ENCODE results near the gene PIGN. TPM values are rescaled to one million over a fixed set of nuclear protein-coding genes. Genes with fewer than 3 reads are reported as not detected.

Gene PIGN
- total RNA-seq, 1 experiment from 2014 or later = 22.8 TPM

- no peak overlapping the region for H3K4me3 Mint-ChIP-seq (ENCODE audit: unreplicated experiment)
- Histone ChIP-seq H3K4me3 (ENCODE audit: low read depth, low read length) (no peak overlapping the region), H3K4me1 (peaks cover 10% of the 10 kb centered on the region), H3K9me3 (no peaks in the 10 kb centered on the region), H3K27me3 (replicated peaks; ENCODE audit: control insufficient read depth, insufficient read depth, low read length) (no peaks in the 10 kb centered on the region), H3K36me3 (ENCODE audit: control insufficient read depth, insufficient read depth, low read length) (no peaks in the 10 kb centered on the region)
- intact Hi-C loops (cut with micrococcal nuclease; ENCODE audit: unreplicated experiment) = loop anchor here (2.0 kb wide), 1 partner anchor 14 kb away; the partner anchor contains the start of genes PIGN and RELCH
- no peaks in the 10 kb centered on the region for H3K9me3 Mint-ChIP-seq (ENCODE audit: unreplicated experiment)
- H3K27ac Mint-ChIP-seq (ENCODE audit: unreplicated experiment) = no peak overlapping the region
- no peak for TF ChIP-seq CTCF (IDR thresholded peaks at IDR 0.05; ENCODE audit: insufficient read depth in 1 of 2, low read depth in 1 of 2, low read length in 1 of 2, severe bottlenecking in 1 of 2, unreplicated experiment in 1 of 2)
- ChIA-PET POLR2A (no interaction called here), CTCF (no interaction called here)
- no peaks in the 10 kb centered on the region for H3K27me3 Mint-ChIP-seq (ENCODE audit: insufficient read depth, unreplicated experiment)
- no peak for DNase-seq
- no TSS peak for BruUV-seq (replicated peaks)
- H3K36me3 Mint-ChIP-seq (ENCODE audit: insufficient read depth, unreplicated experiment) = no peaks in the 10 kb centered on the region
- no peaks in the 10 kb centered on the region for H3K4me1 Mint-ChIP-seq (ENCODE audit: low read depth, unreplicated experiment)
Measured at GRCh38 chr18:62200121-62200914, 13.5 kb upstream of the PIGN start.

DNA sequence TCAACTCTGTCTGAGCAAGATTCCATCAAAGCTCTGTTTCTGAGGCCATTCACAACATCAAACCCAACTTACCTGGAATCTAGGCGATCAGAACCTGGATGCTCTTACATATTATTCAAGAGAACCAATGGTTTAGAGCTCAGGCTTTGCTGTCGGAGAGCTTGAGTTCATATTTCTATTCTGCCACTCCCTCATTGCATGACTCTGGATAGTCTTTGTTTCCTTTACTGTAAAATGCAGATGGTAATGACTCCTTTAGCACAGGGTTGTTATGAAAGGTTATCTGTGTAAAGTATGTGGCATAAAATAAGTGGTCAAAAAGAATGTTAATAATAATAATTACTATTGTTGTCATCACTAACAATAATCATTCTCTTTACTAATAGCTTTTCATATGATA lies 12.8 kb upstream of the PIGN start:
- no peaks in the 10 kb centered on the region for H3K36me3 ChIP-seq (ENCODE audit: control insufficient read depth, insufficient read depth, low read length)
- H3K4me3 Mint-ChIP-seq (ENCODE audit: unreplicated experiment) = no peak overlapping the region
- H3K9me3 ChIP-seq = no peaks in the 10 kb centered on the region
- intact Hi-C loops (cut with micrococcal nuclease; ENCODE audit: unreplicated experiment) = loop anchor here (2.0 kb wide), 1 partner anchor 13 kb away; the partner anchor contains the start of genes PIGN and RELCH
- ChIA-PET CTCF (no interaction called here), POLR2A (no interaction called here)
- no peak overlapping the region for H3K27ac Mint-ChIP-seq (ENCODE audit: unreplicated experiment)
- no peaks in the 10 kb centered on the region for H3K36me3 Mint-ChIP-seq (ENCODE audit: insufficient read depth, unreplicated experiment)
- H3K27me3 ChIP-seq (replicated peaks; ENCODE audit: control insufficient read depth, insufficient read depth, low read length) = no peaks in the 10 kb centered on the region
- BruUV-seq (replicated peaks) = no TSS peak
- TF ChIP-seq CTCF (IDR thresholded peaks at IDR 0.05; ENCODE audit: insufficient read depth in 1 of 2, low read depth in 1 of 2, low read length in 1 of 2, severe bottlenecking in 1 of 2, unreplicated experiment in 1 of 2) = no peak
- peaks cover 10% of the 10 kb centered on the region for H3K4me1 ChIP-seq
- no peaks in the 10 kb centered on the region for H3K9me3 Mint-ChIP-seq (ENCODE audit: unreplicated experiment)
- H3K27me3 Mint-ChIP-seq (ENCODE audit: insufficient read depth, unreplicated experiment) = no peaks in the 10 kb centered on the region
- H3K4me3 ChIP-seq (ENCODE audit: low read depth, low read length) = no peak overlapping the region
- H3K4me1 Mint-ChIP-seq (ENCODE audit: low read depth, unreplicated experiment) = no peaks in the 10 kb centered on the region
- no peak for DNase-seq

- Histone ChIP-seq H3K4me3 (ENCODE audit: low read depth, low read length) (no peak overlapping the region), H3K9me3 (no peaks in the 10 kb centered on the region), H3K27me3 (replicated peaks; ENCODE audit: control insufficient read depth, insufficient read depth, low read length) (no peaks in the 10 kb centered on the region), H3K36me3 (ENCODE audit: control insufficient read depth, insufficient read depth, low read length) (no peaks in the 10 kb centered on the region), H3K4me1 (peaks cover 10% of the 10 kb centered on the region)
- H3K4me3 Mint-ChIP-seq (ENCODE audit: unreplicated experiment) = no peak overlapping the region
- H3K9me3 Mint-ChIP-seq (ENCODE audit: unreplicated experiment) = no peaks in the 10 kb centered on the region
- no peaks in the 10 kb centered on the region for H3K36me3 Mint-ChIP-seq (ENCODE audit: insufficient read depth, unreplicated experiment)
- intact Hi-C loops (cut with micrococcal nuclease; ENCODE audit: unreplicated experiment) = no loop called here
- TF ChIP-seq CTCF (IDR thresholded peaks at IDR 0.05; ENCODE audit: insufficient read depth in 1 of 2, low read depth in 1 of 2, low read length in 1 of 2, severe bottlenecking in 1 of 2, unreplicated experiment in 1 of 2) = no peak
- CTCF ChIA-PET = no interaction called here
- no peak overlapping the region for H3K27ac Mint-ChIP-seq (ENCODE audit: unreplicated experiment)
- no peaks in the 10 kb centered on the region for H3K4me1 Mint-ChIP-seq (ENCODE audit: low read depth, unreplicated experiment)
- no peak for DNase-seq
- POLR2A ChIA-PET = no interaction called here
- H3K27me3 Mint-ChIP-seq (ENCODE audit: insufficient read depth, unreplicated experiment) = no peaks in the 10 kb centered on the region
- no TSS peak for BruUV-seq (replicated peaks)
Measured at GRCh38 chr18:62198259-62198658, 11.4 kb upstream of the PIGN start.
